Measurements from ENCODE around the gene GLRX5. TPM values are rescaled to one million over a fixed set of nuclear protein-coding genes. Genes with fewer than 3 reads are reported as not detected.

The GLRX5 gene
- total RNA-seq, 2 experiments from 2014 or later = 11.3 to 11.9 TPM

GRCh38 chr14:95559203-95559602 is 24.4 kb downstream of the GLRX5 start:
- no peaks in the 10 kb centered on the region for H3K36me3 ChIP-seq (ENCODE audit: insufficient read depth, low read length)
- ChIA-PET POLR2A (interaction anchor here (0.6 kb wide), 1 partner anchor 569 kb away, joined by 3 read pairs; no protein-coding TSS in a partner anchor), CTCF (no interaction called here)
- Mint-ChIP-seq H3K4me1 (ENCODE audit: low read depth) (peaks cover 5% of the 10 kb centered on the region), H3K36me3 (ENCODE audit: low read depth) (no peaks in the 10 kb centered on the region), H3K4me3 (no peak overlapping the region), H3K27me3 (peaks cover 14% of the 10 kb centered on the region), H3K9me3 (no peaks in the 10 kb centered on the region), H3K27ac (no peak overlapping the region)
- TF ChIP-seq, protein P1, sequence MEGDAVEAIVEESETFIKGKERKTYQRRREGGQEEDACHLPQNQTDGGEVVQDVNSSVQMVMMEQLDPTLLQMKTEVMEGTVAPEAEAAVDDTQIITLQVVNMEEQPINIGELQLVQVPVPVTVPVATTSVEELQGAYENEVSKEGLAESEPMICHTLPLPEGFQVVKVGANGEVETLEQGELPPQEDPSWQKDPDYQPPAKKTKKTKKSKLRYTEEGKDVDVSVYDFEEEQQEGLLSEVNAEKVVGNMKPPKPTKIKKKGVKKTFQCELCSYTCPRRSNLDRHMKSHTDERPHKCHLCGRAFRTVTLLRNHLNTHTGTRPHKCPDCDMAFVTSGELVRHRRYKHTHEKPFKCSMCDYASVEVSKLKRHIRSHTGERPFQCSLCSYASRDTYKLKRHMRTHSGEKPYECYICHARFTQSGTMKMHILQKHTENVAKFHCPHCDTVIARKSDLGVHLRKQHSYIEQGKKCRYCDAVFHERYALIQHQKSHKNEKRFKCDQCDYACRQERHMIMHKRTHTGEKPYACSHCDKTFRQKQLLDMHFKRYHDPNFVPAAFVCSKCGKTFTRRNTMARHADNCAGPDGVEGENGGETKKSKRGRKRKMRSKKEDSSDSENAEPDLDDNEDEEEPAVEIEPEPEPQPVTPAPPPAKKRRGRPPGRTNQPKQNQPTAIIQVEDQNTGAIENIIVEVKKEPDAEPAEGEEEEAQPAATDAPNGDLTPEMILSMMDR (IDR thresholded peaks at IDR 0.05) = no peak
- H3K27ac ChIP-seq (ENCODE audit: low read depth in 1 of 2, low read length in 2 of 2) = no peak overlapping the region
- peaks cover 4% of the 10 kb centered on the region for H3K4me1 ChIP-seq (ENCODE audit: insufficient read depth, low read length)
- intact Hi-C loops (cut with DNase I, micrococcal nuclease) = no loop called here
- no peaks in the 10 kb centered on the region for H3K9me3 ChIP-seq (ENCODE audit: control insufficient read depth in 1 of 2, insufficient read depth in 1 of 2, low read length in 2 of 2)
- no peak overlapping the region for H3K4me3 ChIP-seq (ENCODE audit: low read length)
- no peak for ATAC-seq (ENCODE audit: poor library complexity)
- DNase-seq = no peak
- peaks cover 0 to 4% of the 10 kb centered on the region in 2 experiments for H3K27me3 ChIP-seq (ENCODE audit: control insufficient read depth in 1 of 2, insufficient read depth in 2 of 2, low read length in 2 of 2)

GRCh38 chr14:95561001-95561412 is 26.2 kb downstream of the GLRX5 start:
- Mint-ChIP-seq H3K27ac (no peak overlapping the region), H3K27me3 (peaks cover 14% of the 10 kb centered on the region), H3K4me3 (no peak overlapping the region), H3K9me3 (no peaks in the 10 kb centered on the region), H3K36me3 (ENCODE audit: low read depth) (no peaks in the 10 kb centered on the region), H3K4me1 (ENCODE audit: low read depth) (peaks cover 5% of the 10 kb centered on the region)
- peak; percentile 99 for ATAC-seq (ENCODE audit: poor library complexity)
- CTCF ChIA-PET = no interaction called here
- peak; percentile 73 to 90 (median 80) for DNase-seq
- peaks cover 4% of the 10 kb centered on the region for H3K4me1 ChIP-seq (ENCODE audit: insufficient read depth, low read length)
- H3K27ac ChIP-seq (ENCODE audit: low read depth in 1 of 2, low read length in 2 of 2) = no peak overlapping the region
- H3K4me3 ChIP-seq (ENCODE audit: low read length) = no peak overlapping the region
- POLR2A ChIA-PET = no interaction called here
- intact Hi-C loops (cut with DNase I, micrococcal nuclease) = loop anchor here (1.0 to 10.0 kb wide), 6 partner anchors 122 to 864 kb away; no protein-coding TSS in a partner anchor
- H3K27me3 ChIP-seq (ENCODE audit: control insufficient read depth in 1 of 2, insufficient read depth in 2 of 2, low read length in 2 of 2) = peaks cover 0 to 4% of the 10 kb centered on the region in 2 experiments
- no peaks in the 10 kb centered on the region for H3K9me3 ChIP-seq (ENCODE audit: control insufficient read depth in 1 of 2, insufficient read depth in 1 of 2, low read length in 2 of 2)
- TF ChIP-seq, protein P1 (IDR thresholded peaks at IDR 0.05) = peak; percentile 99
- no peaks in the 10 kb centered on the region for H3K36me3 ChIP-seq (ENCODE audit: insufficient read depth, low read length)

DNA sequence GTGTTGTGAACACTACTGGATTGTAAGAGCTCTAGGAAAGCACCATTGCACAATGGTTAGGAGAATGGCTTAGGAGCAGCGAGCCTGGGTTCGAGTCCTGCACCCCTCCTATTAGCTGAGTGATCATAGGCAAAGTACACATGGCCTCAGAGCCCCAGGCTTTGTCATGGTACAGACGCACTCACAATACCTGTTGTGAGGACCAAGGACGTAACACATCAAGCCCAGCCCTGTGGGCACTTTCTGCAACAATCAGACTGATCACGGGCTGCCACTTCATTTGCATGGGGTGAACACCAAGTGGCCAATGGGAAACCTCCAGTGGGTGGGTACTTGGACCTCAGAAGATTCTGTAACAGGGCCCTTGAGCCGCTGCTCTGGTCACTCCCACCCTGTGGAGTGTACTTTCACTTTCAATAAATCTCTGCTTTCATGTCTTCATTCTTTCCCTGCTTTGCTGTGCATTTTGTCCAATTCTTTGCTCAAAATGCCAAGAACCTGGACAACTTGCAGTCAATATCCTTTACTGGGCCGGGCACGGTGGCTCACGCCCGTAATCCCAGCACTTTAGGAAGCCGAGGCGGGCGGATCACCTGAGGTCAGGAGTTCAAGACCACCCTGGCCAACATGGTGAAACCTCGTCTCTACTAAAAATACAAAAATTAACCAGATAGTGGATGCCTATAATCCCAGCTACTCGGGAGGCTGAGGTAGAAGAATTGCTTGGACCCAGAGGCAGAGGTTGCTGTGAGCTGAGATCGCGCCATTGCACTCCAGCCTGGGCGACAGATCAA is 28.2 kb downstream of the GLRX5 start:
- CTCF ChIA-PET = no interaction called here
- intact Hi-C loops (cut with DNase I, micrococcal nuclease) = loop anchor here (10.0 kb wide), 2 partner anchors 712 to 862 kb away; no protein-coding TSS in a partner anchor

More for the DNA sequence above, 28.2 kb downstream of the GLRX5 start:
- H3K4me3 Mint-ChIP-seq = no peak overlapping the region
- H3K4me3 ChIP-seq (ENCODE audit: low read length) = no peak overlapping the region
- POLR2A ChIA-PET = no interaction called here
- H3K9me3 Mint-ChIP-seq = no peaks in the 10 kb centered on the region
- DNase-seq (no peak), ATAC-seq (ENCODE audit: poor library complexity) (no peak)
- TF ChIP-seq, protein P1 (IDR thresholded peaks at IDR 0.05) = no peak
- H3K36me3 Mint-ChIP-seq (ENCODE audit: low read depth) = no peaks in the 10 kb centered on the region
- H3K27me3 ChIP-seq (ENCODE audit: control insufficient read depth in 1 of 2, insufficient read depth in 2 of 2, low read length in 2 of 2) = peaks cover 0 to 4% of the 10 kb centered on the region in 2 experiments
- no peaks in the 10 kb centered on the region for H3K36me3 ChIP-seq (ENCODE audit: insufficient read depth, low read length)
- peaks cover 4% of the 10 kb centered on the region for H3K4me1 ChIP-seq (ENCODE audit: insufficient read depth, low read length)
- peaks cover 14% of the 10 kb centered on the region for H3K27me3 Mint-ChIP-seq
- H3K9me3 ChIP-seq (ENCODE audit: control insufficient read depth in 1 of 2, insufficient read depth in 1 of 2, low read length in 2 of 2) = no peaks in the 10 kb centered on the region
- no peak overlapping the region for H3K27ac ChIP-seq (ENCODE audit: low read depth in 1 of 2, low read length in 2 of 2)
- H3K27ac Mint-ChIP-seq = no peak overlapping the region
- peaks cover 5% of the 10 kb centered on the region for H3K4me1 Mint-ChIP-seq (ENCODE audit: low read depth)

All from CD4-positive, alpha-beta T cell (primary cell).